ENCODE results near the gene NTM.

The NTM gene

GRCh38 chr11:131944736-131945135, 574.3 kb downstream of the NTM start:
- no peak overlapping the region for H3K9ac ChIP-seq (ENCODE audit: low read length)
- no peaks in the 10 kb centered on the region for H3K27me3 ChIP-seq (ENCODE audit: insufficient read depth, low read length)
- H3K4me3 ChIP-seq (ENCODE audit: low read depth, low read length, poor library complexity, severe bottlenecking) = no peak overlapping the region
- no peaks in the 10 kb centered on the region for H4K20me1 ChIP-seq (ENCODE audit: insufficient read depth, low read length)
- no peak for TF ChIP-seq EZH2 (IDR thresholded peaks at IDR 0.05; ENCODE audit: borderline replicate concordance, low read length)
- no peak for TF ChIP-seq CTCF (IDR thresholded peaks at IDR 0.05; ENCODE audit: low read length)
- no peaks in the 10 kb centered on the region for H3K4me1 ChIP-seq (ENCODE audit: insufficient read depth, low read length, severe bottlenecking)
- no peaks in the 10 kb centered on the region for H3K9me3 ChIP-seq (ENCODE audit: low read length)
- no peaks in the 10 kb centered on the region for H3K79me2 ChIP-seq (ENCODE audit: insufficient read depth, low read length)
- no peak overlapping the region for H2AFZ ChIP-seq (ENCODE audit: low read length)
- no peaks in the 10 kb centered on the region for H3K9me2 ChIP-seq (ENCODE audit: low read depth, low read length)
- H3F3A ChIP-seq (ENCODE audit: insufficient read depth, low read length) = no peaks in the 10 kb centered on the region
- H3K27ac ChIP-seq (ENCODE audit: low read depth, low read length, poor library complexity, severe bottlenecking) = no peak overlapping the region
- H3K36me3 ChIP-seq (ENCODE audit: insufficient read depth, low read length) = no peaks in the 10 kb centered on the region
- H3K4me2 ChIP-seq (ENCODE audit: low read length) = no peak overlapping the region

GRCh38 chr11:131945706-131946105, 575.3 kb downstream of the NTM start:
- no peak overlapping the region for H3K9ac ChIP-seq (ENCODE audit: low read length)
- no peaks in the 10 kb centered on the region for H3K36me3 ChIP-seq (ENCODE audit: insufficient read depth, low read length)
- H3K9me3 ChIP-seq (ENCODE audit: low read length) = no peaks in the 10 kb centered on the region
- H3K27me3 ChIP-seq (ENCODE audit: insufficient read depth, low read length) = no peaks in the 10 kb centered on the region
- H3K4me2 ChIP-seq (ENCODE audit: low read length) = no peak overlapping the region
- H3K79me2 ChIP-seq (ENCODE audit: insufficient read depth, low read length) = no peaks in the 10 kb centered on the region
- no peak overlapping the region for H2AFZ ChIP-seq (ENCODE audit: low read length)
- H3K27ac ChIP-seq (ENCODE audit: low read depth, low read length, poor library complexity, severe bottlenecking) = no peak overlapping the region
- TF ChIP-seq EZH2 (IDR thresholded peaks at IDR 0.05; ENCODE audit: borderline replicate concordance, low read length) = no peak
- no peak for TF ChIP-seq CTCF (IDR thresholded peaks at IDR 0.05; ENCODE audit: low read length)
- H4K20me1 ChIP-seq (ENCODE audit: insufficient read depth, low read length) = no peaks in the 10 kb centered on the region
- H3K4me3 ChIP-seq (ENCODE audit: low read depth, low read length, poor library complexity, severe bottlenecking) = no peak overlapping the region
- H3K4me1 ChIP-seq (ENCODE audit: insufficient read depth, low read length, severe bottlenecking) = no peaks in the 10 kb centered on the region
- no peaks in the 10 kb centered on the region for H3F3A ChIP-seq (ENCODE audit: insufficient read depth, low read length)
- no peaks in the 10 kb centered on the region for H3K9me2 ChIP-seq (ENCODE audit: low read depth, low read length)

GRCh38 chr11:131947511-131947910, 577.1 kb downstream of the NTM start:
- Histone ChIP-seq H3F3A (ENCODE audit: insufficient read depth, low read length) (no peaks in the 10 kb centered on the region), H3K4me3 (ENCODE audit: low read depth, low read length, poor library complexity, severe bottlenecking) (no peak overlapping the region), H2AFZ (ENCODE audit: low read length) (no peak overlapping the region), H3K9me3 (ENCODE audit: low read length) (no peaks in the 10 kb centered on the region), H3K9ac (ENCODE audit: low read length) (no peak overlapping the region), H3K4me2 (ENCODE audit: low read length) (no peak overlapping the region), H3K4me1 (ENCODE audit: insufficient read depth, low read length, severe bottlenecking) (no peaks in the 10 kb centered on the region), H4K20me1 (ENCODE audit: insufficient read depth, low read length) (no peaks in the 10 kb centered on the region), H3K27ac (ENCODE audit: low read depth, low read length, poor library complexity, severe bottlenecking) (no peak overlapping the region), H3K9me2 (ENCODE audit: low read depth, low read length) (no peaks in the 10 kb centered on the region), H3K36me3 (ENCODE audit: insufficient read depth, low read length) (no peaks in the 10 kb centered on the region), H3K27me3 (ENCODE audit: insufficient read depth, low read length) (no peaks in the 10 kb centered on the region), H3K79me2 (ENCODE audit: insufficient read depth, low read length) (no peaks in the 10 kb centered on the region)
- no peak for TF ChIP-seq EZH2 (IDR thresholded peaks at IDR 0.05; ENCODE audit: borderline replicate concordance, low read length)

GRCh38 chr11:131951121-131951520, 580.7 kb downstream of the NTM start:
- Histone ChIP-seq H3K9me2 (ENCODE audit: low read depth, low read length) (no peaks in the 10 kb centered on the region), H3K4me1 (ENCODE audit: insufficient read depth, low read length, severe bottlenecking) (no peaks in the 10 kb centered on the region), H3F3A (ENCODE audit: insufficient read depth, low read length) (no peaks in the 10 kb centered on the region), H3K4me2 (ENCODE audit: low read length) (no peak overlapping the region), H2AFZ (ENCODE audit: low read length) (no peak overlapping the region), H3K27ac (ENCODE audit: low read depth, low read length, poor library complexity, severe bottlenecking) (no peak overlapping the region), H3K79me2 (ENCODE audit: insufficient read depth, low read length) (no peaks in the 10 kb centered on the region), H3K36me3 (ENCODE audit: insufficient read depth, low read length) (no peaks in the 10 kb centered on the region), H3K9me3 (ENCODE audit: low read length) (no peaks in the 10 kb centered on the region), H3K4me3 (ENCODE audit: low read depth, low read length, poor library complexity, severe bottlenecking) (no peak overlapping the region), H3K27me3 (ENCODE audit: insufficient read depth, low read length) (no peaks in the 10 kb centered on the region), H4K20me1 (ENCODE audit: insufficient read depth, low read length) (no peaks in the 10 kb centered on the region), H3K9ac (ENCODE audit: low read length) (no peak overlapping the region)
- TF ChIP-seq CTCF (IDR thresholded peaks at IDR 0.05; ENCODE audit: low read length) (no peak), EZH2 (IDR thresholded peaks at IDR 0.05; ENCODE audit: borderline replicate concordance, low read length) (no peak)

Data from OCI-LY1 (cell line).